GM10847 (cell line): Measurements from ENCODE around the gene ELOVL6.

Experiments
- POLR2A ChIP-seq: IDR thresholded peaks from 2 replicates; pipeline ENCODE4 v1.6.1; 2011; ENCODE audit not compliant: insufficient read length; ENCODE audit errors: extremely low read depth

Gene ELOVL6

DNA sequence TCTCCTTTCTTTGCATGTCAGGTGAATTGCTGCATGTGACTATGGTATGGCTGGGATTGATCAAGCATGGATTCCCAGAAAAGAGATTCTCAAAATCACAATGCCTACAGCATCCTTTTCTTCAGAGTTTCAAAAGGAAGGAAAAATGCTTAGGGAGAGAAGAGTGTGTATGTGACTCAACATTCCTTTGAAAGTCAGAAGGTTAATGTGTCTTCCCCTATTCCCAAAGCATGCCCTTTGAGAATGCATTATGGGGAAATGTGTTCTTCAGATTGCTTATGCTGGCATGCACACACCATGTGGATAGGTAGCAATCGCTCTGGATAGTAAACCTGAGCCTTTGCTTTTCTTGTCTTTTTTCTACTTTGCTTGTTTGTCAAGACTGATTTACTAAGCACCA lies 78.5 kb downstream of the ELOVL6 start:
- TF ChIP-seq POLR2A = no peak

DNA sequence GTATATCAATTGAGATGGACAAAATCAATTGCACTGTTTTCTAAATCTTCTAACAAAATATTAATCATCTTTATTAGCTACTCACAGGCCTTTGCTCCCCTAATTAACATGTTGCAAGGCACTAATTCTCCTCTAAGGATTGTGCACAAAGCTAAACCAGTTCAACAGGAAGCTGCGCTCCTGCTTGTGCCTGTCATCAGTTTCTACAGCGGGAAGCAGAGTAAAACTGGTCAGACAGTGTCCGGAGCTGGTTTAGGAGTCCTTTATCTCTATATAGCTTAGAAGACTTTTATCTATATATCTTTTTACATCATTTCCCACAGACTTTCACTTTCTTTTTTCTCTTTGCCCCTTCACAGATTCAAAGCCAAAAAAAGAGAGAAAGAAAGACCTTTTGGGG lies 79.1 kb downstream of the ELOVL6 start:
- TF ChIP-seq POLR2A = no peak

DNA sequence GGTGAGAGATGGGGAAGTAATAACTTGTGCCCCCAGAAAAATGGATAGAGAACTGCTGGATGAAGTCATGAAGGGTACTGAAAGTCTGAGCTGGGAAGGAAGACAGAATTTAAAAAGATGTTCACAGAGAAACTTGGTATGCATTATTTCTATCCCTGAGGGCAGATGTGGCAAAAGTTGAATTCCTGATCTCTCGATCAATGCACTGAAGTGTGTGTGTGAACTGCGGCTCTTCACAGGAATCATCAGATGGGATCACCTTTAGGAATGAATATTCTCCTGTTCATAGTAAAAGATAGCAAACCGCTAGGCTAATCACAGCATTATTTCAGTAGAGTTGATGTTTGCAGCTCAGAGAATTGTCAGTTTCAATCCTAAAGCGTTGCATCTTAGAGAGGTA lies 86.4 kb downstream of the ELOVL6 start:
- TF ChIP-seq POLR2A = no peak

- no peak for TF ChIP-seq POLR2A
These were observed 89.0 kb downstream of the ELOVL6 start for GRCh38 chr4:110109455-110109854.

DNA sequence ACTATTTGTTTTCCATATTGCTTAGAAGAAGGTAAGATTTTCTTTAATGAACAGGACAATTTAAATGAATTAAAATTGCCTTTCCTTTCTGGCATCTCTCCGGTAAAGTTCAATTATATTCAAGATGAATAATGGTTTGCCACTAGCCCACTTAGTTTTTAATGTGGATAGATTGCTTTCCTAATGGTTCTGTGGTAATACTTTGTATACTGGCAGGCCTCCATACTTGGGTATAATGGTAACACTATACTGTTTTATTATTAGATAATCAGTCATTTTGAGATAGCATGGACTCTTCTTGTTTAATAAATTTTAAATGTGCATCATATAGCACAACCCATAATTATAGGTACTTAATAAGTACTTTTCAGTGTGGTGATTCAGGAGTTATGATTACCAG lies 89.5 kb downstream of the ELOVL6 start:
- no peak for TF ChIP-seq POLR2A

- TF ChIP-seq POLR2A = no peak
These were observed 90.0 kb downstream of the ELOVL6 start for GRCh38 chr4:110108422-110108821.

DNA sequence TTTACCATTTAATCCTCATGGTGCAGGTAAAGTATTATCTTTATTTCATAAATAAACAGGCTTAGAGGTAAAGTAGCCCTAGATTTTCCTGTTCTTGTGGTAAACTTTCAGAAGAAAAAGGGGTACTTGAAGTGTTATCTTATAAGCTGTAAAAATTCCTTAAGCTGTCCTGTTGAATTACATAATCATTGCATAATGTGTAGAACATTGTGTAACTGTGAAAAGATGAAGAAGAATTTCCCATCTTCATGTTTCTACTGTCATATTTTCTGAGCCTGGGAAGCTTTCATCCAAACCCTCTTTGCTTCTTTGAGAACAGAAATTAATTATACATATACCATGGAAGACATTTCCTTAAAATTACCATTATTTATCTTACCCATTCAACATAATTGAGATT lies 90.5 kb downstream of the ELOVL6 start:
- TF ChIP-seq POLR2A = no peak

GRCh38 chr4:110106931-110107296 lies 91.5 kb downstream of the ELOVL6 start:
- TF ChIP-seq POLR2A = no peak

- TF ChIP-seq POLR2A = no peak
These were observed 93.8 kb downstream of the ELOVL6 start for GRCh38 chr4:110104661-110105060.

GRCh38 chr4:110099638-110100037 lies 98.8 kb downstream of the ELOVL6 start:
- TF ChIP-seq POLR2A = no peak

DNA sequence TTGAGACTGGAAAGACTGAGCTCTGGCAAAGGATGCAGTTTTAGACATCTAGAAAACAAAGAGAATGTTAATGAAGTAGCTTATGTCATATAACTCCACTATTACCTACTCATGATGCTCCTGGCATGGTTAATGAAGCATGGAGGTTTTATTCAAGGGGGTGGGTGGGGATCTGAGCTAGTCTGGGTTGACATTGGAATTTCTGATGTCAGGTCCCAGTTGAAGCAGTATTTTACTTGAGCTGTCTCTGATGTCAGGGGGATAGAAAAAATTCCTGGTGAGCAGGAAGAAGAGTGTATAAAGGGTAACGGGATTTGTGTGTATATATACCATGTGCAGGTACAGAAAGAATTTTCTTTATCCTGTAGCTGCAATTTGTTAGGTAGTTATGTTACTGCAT lies 102.0 kb downstream of the ELOVL6 start:
- no peak for TF ChIP-seq POLR2A

GRCh38 chr4:110092646-110093045 lies 105.8 kb downstream of the ELOVL6 start:
- TF ChIP-seq POLR2A = no peak

GRCh38 chr4:110091434-110092140 lies 106.8 kb downstream of the ELOVL6 start:
- no peak for TF ChIP-seq POLR2A

DNA sequence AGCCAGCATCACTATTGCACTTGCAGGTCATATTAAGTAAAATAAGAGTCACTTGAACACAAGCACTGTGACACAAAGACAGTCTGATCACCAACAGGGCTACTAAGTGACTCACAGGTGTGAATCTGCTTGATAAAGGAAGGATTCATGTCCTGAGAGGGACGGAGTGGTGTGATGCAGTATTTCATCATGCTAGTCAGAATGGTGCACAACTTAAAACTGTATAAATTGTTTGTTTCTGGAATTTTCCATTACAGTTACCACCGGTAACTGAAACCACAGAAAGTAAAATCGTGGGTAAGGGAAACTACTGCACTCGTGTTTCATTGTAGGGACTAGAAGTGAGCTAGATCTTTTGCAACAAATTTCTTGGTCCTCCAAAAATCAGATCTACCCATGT lies 109.7 kb downstream of the ELOVL6 start:
- TF ChIP-seq POLR2A = no peak

GRCh38 chr4:110087070-110087708 lies 111.2 kb downstream of the ELOVL6 start:
- TF ChIP-seq POLR2A = no peak

- TF ChIP-seq POLR2A = no peak
These were observed 113.3 kb downstream of the ELOVL6 start for GRCh38 chr4:110085131-110085530.

DNA sequence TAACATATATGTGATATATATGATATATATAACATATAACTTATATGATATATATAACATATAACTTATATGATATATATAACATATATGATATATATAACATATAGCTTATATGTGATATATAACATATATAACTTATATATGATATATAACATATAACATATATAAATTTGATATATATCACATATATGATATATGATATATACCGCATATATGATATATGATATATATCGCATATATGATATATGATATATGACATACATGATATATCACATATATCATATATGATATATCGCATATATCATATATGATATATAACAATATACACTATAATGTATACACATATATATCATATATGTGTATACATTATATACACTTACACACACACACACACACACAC lies 114.3 kb downstream of the ELOVL6 start:
- TF ChIP-seq POLR2A = no peak

DNA sequence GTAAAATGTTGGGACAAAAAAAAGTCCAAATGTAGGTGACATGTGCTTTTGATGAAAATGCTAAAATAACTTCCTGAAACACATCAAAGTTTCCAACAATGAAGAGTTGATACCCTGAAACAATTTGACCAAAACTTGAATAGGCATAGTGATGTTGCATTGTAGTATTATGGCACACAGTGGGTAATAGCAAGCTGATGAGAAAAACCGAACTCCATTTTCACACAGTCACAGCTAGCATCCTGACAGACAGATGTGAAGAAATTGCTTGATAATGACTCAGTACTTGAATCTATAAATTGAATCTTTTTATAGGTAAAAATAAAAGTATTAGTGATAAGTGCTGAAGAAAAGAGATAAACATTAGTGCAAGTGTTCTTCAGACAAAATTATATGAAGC lies 122.5 kb downstream of the ELOVL6 start:
- TF ChIP-seq POLR2A = no peak
